HepG2 (cell line): ENCODE measurements around the gene FHL1. TPM values are rescaled to one million over a fixed set of nuclear protein-coding genes. Genes with fewer than 3 reads are reported as not detected.

Experiments used
- ATAC-seq: fragments of 200-7000 bp; cut with Tn5 transposase; 3 replicates; pipeline ENCODE4 v1.9.1; 2020; ENCODE audit warnings: mild to moderate bottlenecking, moderate library complexity
- BruUV-seq: library from RNA; stranded (reverse); fragments of 400-500 nt; replicated peaks from 2 replicates; lab custom pipeline; 2021; lab: Mats Ljungman, UMichigan
- CTCF ChIA-PET: fragments of 300-600 bp; formaldehyde crosslinking; extraction: SDS; loops from one replicate; lab custom pipeline; 2021; ENCODE audit warnings: low total read pairs, inconsistent platforms, low intra/inter-chr PET ratio; lab: Yijun Ruan, JAX
- POLR2A ChIA-PET: fragments of 350-600 bp; sonication (Branson Sonifier 250); formaldehyde crosslinking; loops from one replicate; lab custom pipeline; 2020; ENCODE audit warnings: antibody characterized with exemption, inconsistent platforms; lab: Yijun Ruan, JAX
- DNase-seq: peaks from one replicate; pipeline ENCODE4 v3.0.0-alpha.2; 2015; ENCODE audit warnings: low spot score
- FAIRE-seq: peaks from 3 replicates; lab custom pipeline; 2011; peaks lifted over from hg19 to GRCh38; lab: Jason Lieb, UNC
- H2AFZ ChIP-seq: one replicate; pipeline ENCODE4 v1.6.1; 2011; ENCODE audit warnings: low read length, inconsistent platforms
- H3K27ac ChIP-seq: fragments of 300-600 bp; 3 replicates; pipeline ENCODE4 v1.8.0; 2011; ENCODE audit warnings: mixed run types, mild to moderate bottlenecking, mixed read lengths, low read length, inconsistent platforms; ENCODE audit not compliant: insufficient read depth; ENCODE audit errors: extremely low read length
- H3K27me3 ChIP-seq, 2 experiments: fragments of 200-600 bp in 1 of 2; 2 replicates in 1 of 2; 3 replicates in 1 of 2; pipeline versions ENCODE4 v1.6.0 to v1.8.0; 2011; ENCODE audit warnings: low read length in 2 of 2, mild to moderate bottlenecking in 2 of 2, moderate library complexity in 2 of 2, inconsistent platforms in 1 of 2; ENCODE audit not compliant: insufficient read depth in 2 of 2, control insufficient read depth in 1 of 2
- H3K36me3 ChIP-seq, 2 experiments: fragments of 200-600 bp in 1 of 2; replicated peaks in 1 of 2; 2 replicates in 1 of 2; 3 replicates in 1 of 2; pipeline versions ENCODE4 v1.5.1 to v1.8.0; 2011; ENCODE audit warnings: low read length in 2 of 2, inconsistent platforms in 1 of 2; ENCODE audit not compliant: insufficient read depth in 2 of 2, control insufficient read depth in 1 of 2
- H3K4me1 ChIP-seq: 2 replicates; pipeline ENCODE4 v1.5.1; 2012; ENCODE audit warnings: low read length, inconsistent platforms; ENCODE audit not compliant: insufficient read depth
- H3K4me2 ChIP-seq: 2 replicates; pipeline ENCODE4 v1.6.0; 2011; ENCODE audit warnings: low read depth, low read length, inconsistent platforms
- H3K4me3 ChIP-seq, 3 experiments: fragments of 200-600 bp in 1 of 3; sonication (generic), shearing (Covaris generic) in 1 of 3; replicated peaks in 1 of 3; 2 replicates each; pipeline ENCODE4 v1.5.1; 2011 to 2016; ENCODE audit warnings: low read length in 3 of 3, inconsistent platforms in 2 of 3, low read depth in 2 of 3, mild to moderate bottlenecking in 2 of 3, control low read depth in 1 of 3, mixed read lengths in 1 of 3; ENCODE audit not compliant: insufficient read depth in 1 of 3
- H3K79me2 ChIP-seq: one replicate; pipeline ENCODE4 v1.6.1; 2011; ENCODE audit warnings: low read length, inconsistent platforms; ENCODE audit not compliant: insufficient read depth
- H3K9ac ChIP-seq: 2 replicates; pipeline ENCODE4 v1.6.0; 2011; ENCODE audit warnings: mild to moderate bottlenecking, low read depth, low read length, inconsistent platforms; ENCODE audit not compliant: insufficient read depth
- H3K9me3 ChIP-seq: 2 replicates; pipeline ENCODE4 v1.5.1; 2012; ENCODE audit warnings: mild to moderate bottlenecking, low read length
- H4K20me1 ChIP-seq: 2 replicates; pipeline ENCODE4 v1.6.0; 2011; ENCODE audit warnings: inconsistent platforms, mild to moderate bottlenecking, low read length, moderate library complexity; ENCODE audit not compliant: insufficient read depth
- CHCHD3 ChIP-seq: sonication (generic); formaldehyde crosslinking; IDR thresholded peaks from 2 replicates; pipeline ENCODE4 v1.8.0; 2022; ENCODE audit warnings: mild to moderate bottlenecking, missing genetic modification reagents, moderate library complexity
- MLXIP ChIP-seq: sonication (generic); formaldehyde crosslinking; IDR thresholded peaks from 2 replicates; pipeline ENCODE4 v1.9.0; 2021; ENCODE audit warnings: missing genetic modification reagents, borderline replicate concordance
- NCOR1 ChIP-seq: fragments of 200-600 bp; sonication (generic); IDR thresholded peaks from 2 replicates; pipeline ENCODE4 v1.7.0; 2017; ENCODE audit warnings: antibody characterized with exemption, low read length, borderline replicate concordance
- SNAPC5 ChIP-seq: sonication (generic); formaldehyde crosslinking; IDR thresholded peaks from 2 replicates; pipeline ENCODE4 v1.8.1; 2023; ENCODE audit warnings: mild to moderate bottlenecking, missing genetic modification reagents, borderline replicate concordance
- WGBS: methylation state at CpG from one replicate; pipeline ENCODE4 v1.1.6; 2017; ENCODE audit warnings: low lambda C conversion rate; 5-methylcytosine and 5-hydroxymethylcytosine counted together
- in situ Hi-C: cut with HindIII; loops from 2 replicates; pipeline ENCODE4 v1.10.0; 2017; ENCODE audit warnings: low pct_unique_long_range_greater_than_20kb; ENCODE audit not compliant: extremely low pct_ligation_motif_present
- intact Hi-C: fragments of 100-400 bp; cut with micrococcal nuclease; formaldehyde crosslinking; loops from one replicate; pipeline ENCODE4 v1.10.0; 2022; ENCODE audit not compliant: unreplicated experiment
- polyA plus RNA-seq, 8 experiments: library from polyadenylated mRNA; depleted of rRNA in 3 of 8; stranded (reverse) in 7 of 8; unstranded in 1 of 8; fragments of >200 nt; fragmentation: Illumina TruSeq in 4 of 8; extraction: Trizol in 4 of 8; gene quantifications; 2 replicates each; pipeline versions ENCODE4 v1.2.1 to v1.2.3, GENCODE V29; 2011 to 2016; ENCODE audit warnings: low read depth in 4 of 8, missing spikeins in 1 of 8, mixed read lengths in 1 of 8; ENCODE audit not compliant: insufficient read depth in 1 of 8
- total RNA-seq, 5 experiments: library from RNA; depleted of rRNA; stranded (reverse); fragments of >200 nt; fragmentation: Illumina TruSeq; extraction: Trizol; gene quantifications; 2 replicates each; pipeline ENCODE4 v1.2.3, GENCODE V29; 2016; ENCODE audit warnings: low read depth in 1 of 5

FHL1 gene
- total and polyA plus RNA-seq, 2 of the 13 experiments (the other 11 are each of a cell fraction or from before 2014, with no cell fraction given): 0.33 TPM; not detected in 1

GRCh38 chrX:136168929-136169735 is 21.8 kb downstream of the FHL1 start (continued):
- no peak for TF ChIP-seq CHCHD3 (CRISPR knock-in tag)

- in situ Hi-C loops: no loop called here
- TF ChIP-seq SNAPC5 (CRISPR knock-in tag) (no peak), NCOR1 (no peak), MLXIP (CRISPR knock-in tag) (no peak)
- TF ChIP-seq, all 625 proteins: peak for 0
- H3K9ac ChIP-seq: no peak overlapping the region
- H2AFZ ChIP-seq: no peak overlapping the region
- WGBS: 8% methylated on average over 3 of the region's 9 CpGs
- H3K4me1 ChIP-seq: no peaks in the 10 kb centered on the region
- no peak for FAIRE-seq
- H3K36me3 ChIP-seq: no peaks in the 10 kb centered on the region
- H3K27ac ChIP-seq: no peak overlapping the region
- ChIA-PET CTCF (no interaction called here), POLR2A (no interaction called here)
- no peak overlapping the region for H3K4me3 ChIP-seq
- no peaks in the 10 kb centered on the region for H3K79me2 ChIP-seq
- no peaks in the 10 kb centered on the region for H3K9me3 ChIP-seq
- intact Hi-C loops: no loop called here
- DNase-seq: no peak
- no peak for ATAC-seq
- no peak overlapping the region for H3K4me2 ChIP-seq
- no TSS peak for BruUV-seq
- no peaks in the 10 kb centered on the region for H3K27me3 ChIP-seq
- no peaks in the 10 kb centered on the region for H4K20me1 ChIP-seq
Measured at GRCh38 chrX:136170139-136170800, 22.9 kb downstream of the FHL1 start.
